Prostate gland (tissue), 2 donors: Measurements from ENCODE around the gene INIP.

ENCODE experiments used
- POLR2AphosphoS5 ChIP-seq: sonication (generic); formaldehyde crosslinking; IDR thresholded peaks from one replicate; pipeline ENCODE4 v1.6.1; 2017; ENCODE audit warnings: antibody characterized with exemption
- TF ChIP-seq, protein P1 (sequence below), 4 experiments: fragments of 200-600 bp in 2 of 4; fragments of 450-650 bp in 2 of 4; sonication (generic) in 2 of 4; IDR thresholded peaks; 1 replicate in 3 of 4; 2 replicates in 1 of 4; pipeline ENCODE4 v1.5.1; 2016 to 2019; ENCODE audit warnings: antibody characterized with exemption in 4 of 4, mild to moderate bottlenecking in 2 of 4, moderate library complexity in 2 of 4

DNA sequence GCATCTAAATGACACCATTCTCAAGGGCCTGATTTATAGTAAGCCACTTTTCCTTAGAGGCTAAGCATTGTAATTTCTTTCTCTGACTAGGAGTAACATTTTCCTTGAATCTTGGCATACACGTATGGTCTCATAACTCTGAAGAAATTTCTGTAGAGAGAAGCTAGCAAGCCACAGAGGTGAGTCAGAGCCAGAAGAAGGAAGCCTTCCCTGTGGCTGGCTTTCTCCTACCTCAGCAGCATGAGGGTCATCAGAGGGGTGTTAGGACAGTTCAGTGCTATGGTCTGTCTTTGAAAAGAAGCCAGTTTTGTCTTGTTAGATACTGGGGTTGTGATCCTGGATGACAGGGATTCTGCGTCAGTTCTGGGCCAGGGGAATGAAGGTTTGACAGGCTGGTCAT lies 35.8 kb upstream of the INIP start:
- TF ChIP-seq, protein P1, sequence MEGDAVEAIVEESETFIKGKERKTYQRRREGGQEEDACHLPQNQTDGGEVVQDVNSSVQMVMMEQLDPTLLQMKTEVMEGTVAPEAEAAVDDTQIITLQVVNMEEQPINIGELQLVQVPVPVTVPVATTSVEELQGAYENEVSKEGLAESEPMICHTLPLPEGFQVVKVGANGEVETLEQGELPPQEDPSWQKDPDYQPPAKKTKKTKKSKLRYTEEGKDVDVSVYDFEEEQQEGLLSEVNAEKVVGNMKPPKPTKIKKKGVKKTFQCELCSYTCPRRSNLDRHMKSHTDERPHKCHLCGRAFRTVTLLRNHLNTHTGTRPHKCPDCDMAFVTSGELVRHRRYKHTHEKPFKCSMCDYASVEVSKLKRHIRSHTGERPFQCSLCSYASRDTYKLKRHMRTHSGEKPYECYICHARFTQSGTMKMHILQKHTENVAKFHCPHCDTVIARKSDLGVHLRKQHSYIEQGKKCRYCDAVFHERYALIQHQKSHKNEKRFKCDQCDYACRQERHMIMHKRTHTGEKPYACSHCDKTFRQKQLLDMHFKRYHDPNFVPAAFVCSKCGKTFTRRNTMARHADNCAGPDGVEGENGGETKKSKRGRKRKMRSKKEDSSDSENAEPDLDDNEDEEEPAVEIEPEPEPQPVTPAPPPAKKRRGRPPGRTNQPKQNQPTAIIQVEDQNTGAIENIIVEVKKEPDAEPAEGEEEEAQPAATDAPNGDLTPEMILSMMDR (IDR thresholded peaks at IDR 0.05), result no peak
- no peak for TF ChIP-seq POLR2AphosphoS5
